PC-9 (cell line): ENCODE measurements around the gene PMS2. TPM values are rescaled to one million over a fixed set of nuclear protein-coding genes. Genes with fewer than 3 reads are reported as not detected.

Experiments
- BruUV-seq: library from RNA; stranded (reverse); fragments of 400-500 nt; replicated peaks from 2 replicates; lab custom pipeline; 2021; lab: Mats Ljungman, UMichigan
- CTCF ChIA-PET: fragments of 300-600 bp; sonication (Branson Sonifier 250); formaldehyde crosslinking; loops from one replicate; lab custom pipeline; 2022; ENCODE audit warnings: antibody characterized with exemption; lab: Charles Lee
- POLR2A ChIA-PET: fragments of 300-600 bp; sonication (Branson Sonifier 250); formaldehyde crosslinking; loops from one replicate; lab custom pipeline; 2022; ENCODE audit warnings: antibody characterized with exemption; ENCODE audit not compliant: unreplicated experiment; lab: Charles Lee
- DNase-seq, 2 experiments: peaks; one replicate each; pipeline versions ENCODE4 v3.0.0 to v3.0.0-alpha.2; 2015 to 2022; ENCODE audit warnings: mixed read lengths in 1 of 2
- H2AFZ ChIP-seq: fragments of 200-600 bp; sonication (generic); 2 replicates; pipeline ENCODE4 v1.8.1; 2017; ENCODE audit warnings: antibody characterized with exemption
- H3F3A ChIP-seq: fragments of 200-600 bp; sonication (generic); 2 replicates; pipeline ENCODE4 v1.8.1; 2017; ENCODE audit warnings: antibody characterized with exemption, mild to moderate bottlenecking, low read depth; ENCODE audit not compliant: insufficient read depth
- H3K27ac ChIP-seq: fragments of 200-600 bp; sonication (generic); 2 replicates; pipeline ENCODE4 v1.6.1; 2016; ENCODE audit warnings: mixed run types
- H3K27me3 ChIP-seq: fragments of 200-600 bp; sonication (generic); 2 replicates; pipeline ENCODE4 v1.6.1; 2016; ENCODE audit warnings: low read depth, mixed run types; ENCODE audit not compliant: insufficient read depth
- H3K36me3 ChIP-seq: fragments of 200-600 bp; sonication (generic); 2 replicates; pipeline ENCODE4 v1.6.1; 2016; ENCODE audit warnings: low read depth, mixed run types
- H3K4me1 ChIP-seq: fragments of 200-600 bp; sonication (generic); replicated peaks from 2 replicates; pipeline ENCODE4 v1.6.1; 2016; ENCODE audit warnings: mixed run types; ENCODE audit not compliant: insufficient read depth
- H3K4me2 ChIP-seq: fragments of 200-600 bp; sonication (generic); 2 replicates; pipeline ENCODE4 v1.6.1; 2017; ENCODE audit warnings: mixed run types
- H3K4me3 ChIP-seq: fragments of 200-600 bp; sonication (generic); 2 replicates; pipeline ENCODE4 v1.6.1; 2016; ENCODE audit warnings: mixed run types
- H3K79me2 ChIP-seq: fragments of 200-600 bp; sonication (generic); 2 replicates; pipeline ENCODE4 v1.6.1; 2017; ENCODE audit warnings: low read depth, mixed run types
- H3K9me2 ChIP-seq: fragments of 200-600 bp; sonication (generic); 2 replicates; pipeline ENCODE4 v1.8.1; 2017; ENCODE audit warnings: mild to moderate bottlenecking; ENCODE audit not compliant: insufficient read depth
- H3K9me3 ChIP-seq: fragments of 200-600 bp; sonication (generic); 2 replicates; pipeline ENCODE4 v1.8.1; 2016; ENCODE audit warnings: low read depth; ENCODE audit not compliant: insufficient read depth
- H4K20me1 ChIP-seq: fragments of 200-600 bp; sonication (generic); 2 replicates; pipeline ENCODE4 v1.8.1; 2017; ENCODE audit not compliant: insufficient read depth
- EZH2 ChIP-seq: fragments of 200-600 bp; sonication (generic); IDR thresholded peaks from 2 replicates; pipeline ENCODE4 v1.8.0; 2017; ENCODE audit warnings: antibody characterized with exemption, low read depth
- intact Hi-C: fragments of 100-400 bp; cut with micrococcal nuclease; formaldehyde crosslinking; loops from one replicate; pipeline ENCODE4 v1.10.0; 2022; ENCODE audit not compliant: unreplicated experiment
- total RNA-seq: library from RNA; stranded (reverse); gene quantifications from 2 replicates; pipeline ENCODE4 v1.2.3, GENCODE V29; 2021
- TF ChIP-seq, protein P1 (sequence below): fragments of 200-600 bp; sonication (generic); conservative IDR thresholded peaks from 2 replicates; pipeline ENCODE4 v1.6.1; 2017; ENCODE audit warnings: mixed run types, antibody characterized with exemption, mild to moderate bottlenecking, moderate library complexity

Gene PMS2
- total RNA-seq, 1 experiment from 2014 or later: 32.1 TPM

DNA sequence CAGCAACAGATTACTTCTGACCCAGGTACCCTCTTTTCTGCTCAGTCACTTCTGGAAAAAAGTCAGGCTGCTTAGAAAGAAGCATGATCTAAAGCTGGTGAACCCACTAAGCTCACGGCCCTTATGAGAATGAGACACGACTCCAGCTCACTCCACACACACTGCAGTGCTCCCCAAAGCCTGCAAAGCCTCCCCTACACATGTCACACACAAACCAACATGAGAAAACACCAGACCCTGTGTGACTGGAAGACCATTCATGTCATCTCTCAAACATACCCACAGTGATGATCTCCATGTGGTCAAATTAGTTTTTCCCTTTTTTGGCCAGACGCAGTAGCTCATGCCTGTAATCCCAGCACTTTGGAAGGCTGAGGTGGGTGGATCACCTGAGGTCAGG lies 22.7 kb upstream of the PMS2 start:
- H3K9me3 ChIP-seq: no peaks in the 10 kb centered on the region
- intact Hi-C loops: no loop called here
- H3K4me3 ChIP-seq: no peak overlapping the region
- BruUV-seq: no TSS peak
- no peak overlapping the region for H3K27ac ChIP-seq
- H3F3A ChIP-seq: peaks cover 23% of the 10 kb centered on the region
- H3K79me2 ChIP-seq: no peaks in the 10 kb centered on the region
- DNase-seq: no peak
- peaks cover 12% of the 10 kb centered on the region; the same call in 1 of the 2 replicates for H4K20me1 ChIP-seq
- CTCF ChIA-PET: no interaction called here
- H3K27me3 ChIP-seq: no peaks in the 10 kb centered on the region
- TF ChIP-seq, protein P1, sequence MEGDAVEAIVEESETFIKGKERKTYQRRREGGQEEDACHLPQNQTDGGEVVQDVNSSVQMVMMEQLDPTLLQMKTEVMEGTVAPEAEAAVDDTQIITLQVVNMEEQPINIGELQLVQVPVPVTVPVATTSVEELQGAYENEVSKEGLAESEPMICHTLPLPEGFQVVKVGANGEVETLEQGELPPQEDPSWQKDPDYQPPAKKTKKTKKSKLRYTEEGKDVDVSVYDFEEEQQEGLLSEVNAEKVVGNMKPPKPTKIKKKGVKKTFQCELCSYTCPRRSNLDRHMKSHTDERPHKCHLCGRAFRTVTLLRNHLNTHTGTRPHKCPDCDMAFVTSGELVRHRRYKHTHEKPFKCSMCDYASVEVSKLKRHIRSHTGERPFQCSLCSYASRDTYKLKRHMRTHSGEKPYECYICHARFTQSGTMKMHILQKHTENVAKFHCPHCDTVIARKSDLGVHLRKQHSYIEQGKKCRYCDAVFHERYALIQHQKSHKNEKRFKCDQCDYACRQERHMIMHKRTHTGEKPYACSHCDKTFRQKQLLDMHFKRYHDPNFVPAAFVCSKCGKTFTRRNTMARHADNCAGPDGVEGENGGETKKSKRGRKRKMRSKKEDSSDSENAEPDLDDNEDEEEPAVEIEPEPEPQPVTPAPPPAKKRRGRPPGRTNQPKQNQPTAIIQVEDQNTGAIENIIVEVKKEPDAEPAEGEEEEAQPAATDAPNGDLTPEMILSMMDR: no peak
- TF ChIP-seq EZH2: no peak
- no peaks in the 10 kb centered on the region for H3K4me1 ChIP-seq
- no peak overlapping the region for H2AFZ ChIP-seq
- H3K4me2 ChIP-seq: no peak overlapping the region
- no peaks in the 10 kb centered on the region for H3K9me2 ChIP-seq
- POLR2A ChIA-PET: interaction anchor here (0.6 kb wide), 1 partner anchor 23 kb away, joined by 7 read pairs; the partner anchor contains the start of genes AIMP2 and PMS2
- peaks cover 56% of the 10 kb centered on the region for H3K36me3 ChIP-seq

DNA sequence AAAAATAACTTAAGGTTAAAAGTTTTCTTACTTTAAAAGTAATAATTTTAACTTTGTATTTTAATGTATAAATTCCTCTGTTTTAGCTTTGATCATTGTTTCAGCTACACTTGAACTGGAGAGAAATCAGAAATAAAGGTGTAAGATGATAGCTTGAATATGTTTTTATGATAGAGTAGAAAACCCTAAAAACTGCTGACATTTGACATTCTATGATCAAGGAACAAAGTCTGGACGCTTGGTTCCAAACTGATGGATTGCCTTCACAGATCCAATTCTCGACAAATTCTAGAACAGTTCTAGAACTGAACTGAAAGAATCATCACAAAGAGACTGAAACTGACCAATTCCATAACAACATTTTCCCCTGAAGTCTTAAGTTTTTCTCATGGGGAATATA lies 22.1 kb upstream of the PMS2 start, which contains the start of gene ANKRD61:
TSS of gene ANKRD61 (plus strand) at position 389 of the 400 bp plus-strand sequence. CDS start at position 389, 0 bp downstream.
- no peak within 1 kb of the TSS for H3K4me3 ChIP-seq
- CTCF ChIA-PET: interaction anchor here (0.7 kb wide), 1 partner anchor 34 kb away, joined by 3 read pairs; no protein-coding TSS in a partner anchor
- no peaks in the 10 kb centered on the region for H3K9me3 ChIP-seq
- H4K20me1 ChIP-seq: peaks cover 12% of the 10 kb centered on the region; the same call in 1 of the 2 replicates
- no peaks in the 10 kb centered on the region for H3K4me1 ChIP-seq
- no peak for TF ChIP-seq EZH2
- TF ChIP-seq, protein P1: no peak
- no peak within 1 kb of the TSS for H2AFZ ChIP-seq
- POLR2A ChIA-PET: no interaction called here
- no peak for DNase-seq
- H3K27me3 ChIP-seq: no peaks in the 10 kb centered on the region
- H3K27ac ChIP-seq: no peak within 1 kb of the TSS
- no peak within 1 kb of the TSS for H3K4me2 ChIP-seq
- no peaks in the 10 kb centered on the region for H3K79me2 ChIP-seq
- peaks cover 56% of the 10 kb centered on the region for H3K36me3 ChIP-seq
- H3F3A ChIP-seq: peaks cover 24% of the 10 kb centered on the region
- intact Hi-C loops: no loop called here
- no peaks in the 10 kb centered on the region for H3K9me2 ChIP-seq
- BruUV-seq: no TSS peak

DNA sequence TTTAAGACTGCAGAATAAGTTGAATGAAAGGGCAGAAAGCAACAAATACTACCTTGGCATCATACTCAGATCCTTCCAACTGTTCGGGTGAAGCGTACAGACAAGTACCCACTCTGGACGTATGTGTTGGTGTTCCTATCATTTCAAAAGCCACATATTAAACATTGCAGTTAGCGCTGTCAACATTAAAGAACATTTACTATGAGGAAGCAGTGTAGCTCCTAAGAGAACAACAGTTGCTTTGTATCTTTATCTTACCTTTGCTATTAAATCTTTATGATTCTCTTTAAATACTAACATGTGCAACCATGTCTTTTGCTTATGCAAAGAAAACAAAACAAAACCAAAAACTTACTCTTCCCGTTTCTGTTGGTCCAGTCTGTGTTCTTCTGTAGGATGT lies 19.7 kb upstream of the PMS2 start:
- Histone ChIP-seq H3K27me3 (no peaks in the 10 kb centered on the region), H3K79me2 (no peaks in the 10 kb centered on the region), H3K9me3 (no peaks in the 10 kb centered on the region), H4K20me1 (peaks cover 15% of the 10 kb centered on the region), H3K9me2 (no peaks in the 10 kb centered on the region), H3K4me2 (no peak overlapping the region), H3F3A (peaks cover 34% of the 10 kb centered on the region), H2AFZ (no peak overlapping the region), H3K4me3 (no peak overlapping the region), H3K4me1 (no peaks in the 10 kb centered on the region), H3K36me3 (peaks cover 55% of the 10 kb centered on the region), H3K27ac (no peak overlapping the region)
- CTCF ChIA-PET: no interaction called here
- intact Hi-C loops: no loop called here
- no TSS peak for BruUV-seq
- POLR2A ChIA-PET: no interaction called here
- DNase-seq: no peak
- TF ChIP-seq EZH2: no peak
- TF ChIP-seq, protein P1: no peak
